ENCODE results near the gene GPR12. TPM values are rescaled to one million over a fixed set of nuclear protein-coding genes. Genes with fewer than 3 reads are reported as not detected.

GPR12 gene
- total RNA-seq, 2 experiments from 2014 or later, result not detected

GRCh38 chr13:26762745-26763345 is 2.3 kb upstream of the GPR12 start:
- Mint-ChIP-seq H3K9me3 (no peaks in the 10 kb centered on the region), H3K36me3 (ENCODE audit: low read depth) (no peaks in the 10 kb centered on the region), H3K4me1 (peaks cover 3% of the 10 kb centered on the region), H3K27me3 (peaks cover 66% of the 10 kb centered on the region), H3K27ac (no peak overlapping the region), H3K4me3 (no peak overlapping the region)
- ChIA-PET CTCF (interaction anchor here (1.5 kb wide), 1 partner anchor 37 kb away, joined by 4 read pairs; no protein-coding TSS in a partner anchor), POLR2A (no interaction called here)
- DNase-seq, result no peak

GRCh38 chr13:26760832-26761582 is 421 bp upstream of the GPR12 start:
- DNase-seq, result no peak
- Mint-ChIP-seq H3K36me3 (ENCODE audit: low read depth) (no peaks in the 10 kb centered on the region), H3K27ac (no peak overlapping the region), H3K4me3 (no peak overlapping the region), H3K27me3 (peaks cover 75% of the 10 kb centered on the region), H3K9me3 (no peaks in the 10 kb centered on the region), H3K4me1 (peaks cover 3% of the 10 kb centered on the region)
- ChIA-PET POLR2A (no interaction called here), CTCF (no interaction called here)

- Mint-ChIP-seq H3K4me3 (no peak overlapping the region), H3K27ac (no peak overlapping the region), H3K36me3 (ENCODE audit: low read depth) (no peaks in the 10 kb centered on the region), H3K9me3 (no peaks in the 10 kb centered on the region), H3K4me1 (peaks cover 3% of the 10 kb centered on the region), H3K27me3 (peaks cover 72% of the 10 kb centered on the region)
- POLR2A ChIA-PET, result interaction anchor here (0.6 kb wide), 1 partner anchor 55 kb away, joined by 5 read pairs; no protein-coding TSS in a partner anchor
- no peak for DNase-seq
- CTCF ChIA-PET, result no interaction called here
These were observed 1.2 kb downstream of the GPR12 start for GRCh38 chr13:26759249-26759906.

GRCh38 chr13:26758496-26759157 is 2.0 kb downstream of the GPR12 start:
- no peak overlapping the region for H3K4me3 Mint-ChIP-seq
- no peaks in the 10 kb centered on the region for H3K36me3 Mint-ChIP-seq (ENCODE audit: low read depth)
- H3K27me3 Mint-ChIP-seq, result peaks cover 64% of the 10 kb centered on the region
- H3K9me3 Mint-ChIP-seq, result no peaks in the 10 kb centered on the region
- ChIA-PET POLR2A (interaction anchor here (0.6 kb wide), 1 partner anchor 55 kb away, joined by 5 read pairs; no protein-coding TSS in a partner anchor), CTCF (no interaction called here)
- H3K4me1 Mint-ChIP-seq, result peaks cover 3% of the 10 kb centered on the region
- H3K27ac Mint-ChIP-seq, result no peak overlapping the region
- no peak for DNase-seq

- ChIA-PET CTCF (no interaction called here), POLR2A (no interaction called here)
- no peak for DNase-seq
- H3K27ac Mint-ChIP-seq, result no peak overlapping the region
- peaks cover 52% of the 10 kb centered on the region for H3K27me3 Mint-ChIP-seq
- H3K4me1 Mint-ChIP-seq, result peaks cover 3% of the 10 kb centered on the region
- H3K4me3 Mint-ChIP-seq, result no peak overlapping the region
- H3K9me3 Mint-ChIP-seq, result no peaks in the 10 kb centered on the region
- no peaks in the 10 kb centered on the region for H3K36me3 Mint-ChIP-seq (ENCODE audit: low read depth)
These were observed 3.6 kb downstream of the GPR12 start for GRCh38 chr13:26756961-26757360.

- ChIA-PET POLR2A (no interaction called here), CTCF (no interaction called here)
- H3K4me3 Mint-ChIP-seq, result no peak overlapping the region
- H3K9me3 Mint-ChIP-seq, result no peaks in the 10 kb centered on the region
- no peak for DNase-seq
- no peaks in the 10 kb centered on the region for H3K4me1 Mint-ChIP-seq
- H3K27ac Mint-ChIP-seq, result no peak overlapping the region
- no peaks in the 10 kb centered on the region for H3K36me3 Mint-ChIP-seq (ENCODE audit: low read depth)
- peaks cover 20% of the 10 kb centered on the region for H3K27me3 Mint-ChIP-seq
These were observed 7.9 kb downstream of the GPR12 start for GRCh38 chr13:26752671-26753070.

- ChIA-PET POLR2A (no interaction called here), CTCF (interaction anchor here (1.2 kb wide), 1 partner anchor 17 kb away, joined by 3 read pairs; no protein-coding TSS in a partner anchor)
- Mint-ChIP-seq H3K4me3 (no peak overlapping the region), H3K27ac (no peak overlapping the region), H3K36me3 (ENCODE audit: low read depth) (no peaks in the 10 kb centered on the region), H3K4me1 (no peaks in the 10 kb centered on the region), H3K27me3 (peaks cover 9% of the 10 kb centered on the region), H3K9me3 (no peaks in the 10 kb centered on the region)
- DNase-seq, result no peak
These were observed 10.7 kb downstream of the GPR12 start for GRCh38 chr13:26749905-26750304.

GRCh38 chr13:26749285-26749684 is 11.3 kb downstream of the GPR12 start:
- POLR2A ChIA-PET, result no interaction called here
- Mint-ChIP-seq H3K4me1 (no peaks in the 10 kb centered on the region), H3K27me3 (peaks cover 14% of the 10 kb centered on the region), H3K4me3 (no peak overlapping the region), H3K27ac (no peak overlapping the region), H3K36me3 (ENCODE audit: low read depth) (no peaks in the 10 kb centered on the region), H3K9me3 (no peaks in the 10 kb centered on the region)
- DNase-seq, result no peak
- CTCF ChIA-PET, result interaction anchor here (1.2 kb wide), 1 partner anchor 18 kb away, joined by 3 read pairs; no protein-coding TSS in a partner anchor

- no peaks in the 10 kb centered on the region for H3K36me3 Mint-ChIP-seq (ENCODE audit: low read depth)
- H3K9me3 Mint-ChIP-seq, result no peaks in the 10 kb centered on the region
- no peaks in the 10 kb centered on the region for H3K4me1 Mint-ChIP-seq
- POLR2A ChIA-PET, result no interaction called here
- CTCF ChIA-PET, result no interaction called here
- peaks cover 19% of the 10 kb centered on the region for H3K27me3 Mint-ChIP-seq
- no peak overlapping the region for H3K4me3 Mint-ChIP-seq
- no peak for DNase-seq
- no peak overlapping the region for H3K27ac Mint-ChIP-seq
These were observed 12.9 kb downstream of the GPR12 start for GRCh38 chr13:26747706-26748105.

GRCh38 chr13:26743971-26744370 is 16.6 kb downstream of the GPR12 start:
- peaks cover 13% of the 10 kb centered on the region for H3K27me3 Mint-ChIP-seq
- CTCF ChIA-PET, result no interaction called here
- DNase-seq, result no peak

GRCh38 chr13:26742691-26743358 is 17.8 kb downstream of the GPR12 start:
- Mint-ChIP-seq H3K9me3 (peaks cover 11% of the 10 kb centered on the region), H3K4me1 (no peaks in the 10 kb centered on the region), H3K27ac (no peak overlapping the region), H3K36me3 (ENCODE audit: low read depth) (no peaks in the 10 kb centered on the region), H3K27me3 (peaks cover 13% of the 10 kb centered on the region), H3K4me3 (no peak overlapping the region)
- no peak for DNase-seq
- ChIA-PET CTCF (no interaction called here), POLR2A (no interaction called here)

More at GRCh38 chr13:26743971-26744370, 16.6 kb downstream of the GPR12 start:
- Mint-ChIP-seq H3K36me3 (ENCODE audit: low read depth) (no peaks in the 10 kb centered on the region), H3K4me1 (no peaks in the 10 kb centered on the region), H3K4me3 (no peak overlapping the region), H3K9me3 (peaks cover 6% of the 10 kb centered on the region), H3K27ac (no peak overlapping the region)
- POLR2A ChIA-PET, result no interaction called here

- CTCF ChIA-PET, result no interaction called here
These were observed 24.9 kb downstream of the GPR12 start for GRCh38 chr13:26735677-26736076.

More at GRCh38 chr13:26735677-26736076, 24.9 kb downstream of the GPR12 start:
- POLR2A ChIA-PET, result no interaction called here
- no peak for DNase-seq
- H3K27me3 Mint-ChIP-seq, result peaks cover 7% of the 10 kb centered on the region
- no peak overlapping the region for H3K4me3 Mint-ChIP-seq
- H3K27ac Mint-ChIP-seq, result no peak overlapping the region
- H3K9me3 Mint-ChIP-seq, result peaks cover 15% of the 10 kb centered on the region
- no peaks in the 10 kb centered on the region for H3K4me1 Mint-ChIP-seq
- H3K36me3 Mint-ChIP-seq (ENCODE audit: low read depth), result no peaks in the 10 kb centered on the region

Measured in activated CD4-positive, alpha-beta T cell treated with anti-CD3 and anti-CD28 coated beads, Interleukin-2, amount 10 ng/mL, durations not matched to agents 7 days and 5 days (primary cell).